Skin epidermis (tissue), 12 donors: Measurements from ENCODE around the gene TBC1D13.

Experiments used
- H3K27ac ChIP-seq, 21 experiments: fragments of 200-600 bp; sonication (generic) in 11 of 21; one replicate each; pipeline ENCODE4 v1.5.0; 2020; ENCODE audit warnings: mild to moderate bottlenecking in 3 of 21, inconsistent platforms in 2 of 21, moderate library complexity in 2 of 21
- H3K4me3 ChIP-seq, 7 experiments: fragments of 200-600 bp; sonication (generic) in 2 of 7; one replicate each; pipeline ENCODE4 v1.5.0; 2020; ENCODE audit warnings: inconsistent platforms in 2 of 7, mild to moderate bottlenecking in 2 of 7, moderate library complexity in 1 of 7

TBC1D13 gene

DNA sequence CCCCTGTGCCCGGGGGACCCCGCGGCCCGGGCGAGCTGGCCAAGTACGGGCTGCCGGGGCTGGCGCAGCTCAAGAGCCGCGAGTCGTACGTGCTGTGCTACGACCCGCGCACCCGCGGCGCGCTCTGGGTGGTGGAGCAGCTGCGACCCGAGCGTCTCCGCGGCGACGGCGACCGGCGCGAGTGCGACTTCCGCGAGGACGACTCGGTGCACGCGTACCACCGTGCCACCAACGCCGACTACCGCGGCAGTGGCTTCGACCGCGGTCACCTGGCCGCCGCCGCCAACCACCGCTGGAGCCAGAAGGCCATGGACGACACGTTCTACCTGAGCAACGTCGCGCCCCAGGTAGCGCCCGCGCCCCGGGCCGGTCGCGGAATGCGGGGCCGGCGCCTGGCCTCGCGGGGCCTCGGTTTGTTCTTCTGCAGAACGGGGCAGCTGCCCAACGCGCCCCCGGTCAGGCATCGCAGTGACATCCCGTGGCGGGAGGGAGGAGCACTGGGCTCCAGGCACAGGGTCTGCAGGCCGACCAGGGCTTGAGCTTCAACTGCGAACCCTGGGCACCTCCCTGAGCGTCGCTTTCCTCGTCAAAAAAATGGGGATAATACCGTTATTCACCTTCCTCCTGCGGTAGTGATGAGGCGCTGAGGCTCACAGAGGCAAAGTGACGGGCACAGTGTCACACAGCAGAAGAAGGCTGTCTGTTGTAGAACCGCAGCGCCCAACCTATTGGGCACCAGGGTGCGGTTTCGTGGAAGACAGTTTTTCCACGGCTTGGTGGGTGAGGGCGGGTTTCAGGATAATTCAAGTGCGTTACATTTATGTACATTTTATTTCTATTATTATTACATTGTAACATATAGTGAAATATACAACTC is 32.0 kb downstream of the TBC1D13 start:
- peak overlapping the region in 17 of 21 experiments; percentile 28 to 86 (median 78) for H3K27ac ChIP-seq
- peak overlapping the region; percentile 47 to 64 (median 61) for H3K4me3 ChIP-seq

DNA sequence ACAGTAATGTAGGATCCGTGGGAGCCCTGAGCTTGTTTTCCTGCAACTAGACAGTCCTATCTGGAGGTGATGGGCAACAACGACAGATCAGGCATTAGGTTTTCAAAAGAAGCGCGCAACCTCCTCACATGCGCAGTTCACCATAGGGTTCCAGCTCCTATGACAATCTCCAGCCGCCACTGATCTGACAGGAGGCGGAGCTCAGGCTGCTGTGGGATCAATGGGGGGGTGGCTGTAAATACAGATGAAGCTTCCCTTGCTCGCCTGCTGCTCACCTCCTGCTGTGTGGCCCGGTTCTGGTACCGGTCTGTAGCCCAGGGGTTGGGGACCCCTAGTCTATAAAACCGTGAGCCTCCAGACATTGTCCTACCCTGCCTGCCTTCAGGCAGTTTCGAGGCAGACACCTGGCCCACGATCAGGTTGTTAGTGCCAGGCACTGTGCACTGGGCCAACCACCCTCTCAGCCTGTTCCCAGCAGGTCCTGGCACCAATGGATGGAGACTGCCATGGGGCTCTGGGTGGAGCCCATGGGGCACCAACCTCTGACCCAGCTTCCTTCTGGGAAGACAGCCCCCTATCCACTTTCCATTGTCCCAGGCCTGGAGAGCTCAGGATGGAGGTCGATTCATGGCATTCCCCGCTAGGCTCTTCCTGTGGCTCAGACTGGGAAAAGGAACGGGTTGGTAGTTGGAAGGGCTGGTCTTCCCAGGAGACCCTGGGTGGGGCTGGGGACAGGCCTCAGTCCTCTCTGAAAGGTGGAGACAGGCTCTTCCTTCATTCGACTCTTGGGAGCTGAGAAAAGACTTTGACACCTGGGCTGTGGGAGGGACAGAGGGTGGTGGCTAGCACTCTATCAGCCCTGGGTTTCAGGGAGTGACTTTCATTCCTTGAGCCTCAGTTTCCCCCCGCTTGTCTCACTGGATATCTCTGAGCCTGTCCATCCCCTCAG is 32.9 kb downstream of the TBC1D13 start:
- peak overlapping the region in 3 of 21 experiments; percentile 16 to 51 (median 34) for H3K27ac ChIP-seq
- H3K4me3 ChIP-seq = peak overlapping the region in 1 of 7 experiments; percentile 61

GRCh38 chr9:128820665-128821583 is 33.9 kb downstream of the TBC1D13 start:
- Histone ChIP-seq H3K4me3 (no peak overlapping the region), H3K27ac (peak overlapping the region in 1 of 21 experiments; percentile 16)

DNA sequence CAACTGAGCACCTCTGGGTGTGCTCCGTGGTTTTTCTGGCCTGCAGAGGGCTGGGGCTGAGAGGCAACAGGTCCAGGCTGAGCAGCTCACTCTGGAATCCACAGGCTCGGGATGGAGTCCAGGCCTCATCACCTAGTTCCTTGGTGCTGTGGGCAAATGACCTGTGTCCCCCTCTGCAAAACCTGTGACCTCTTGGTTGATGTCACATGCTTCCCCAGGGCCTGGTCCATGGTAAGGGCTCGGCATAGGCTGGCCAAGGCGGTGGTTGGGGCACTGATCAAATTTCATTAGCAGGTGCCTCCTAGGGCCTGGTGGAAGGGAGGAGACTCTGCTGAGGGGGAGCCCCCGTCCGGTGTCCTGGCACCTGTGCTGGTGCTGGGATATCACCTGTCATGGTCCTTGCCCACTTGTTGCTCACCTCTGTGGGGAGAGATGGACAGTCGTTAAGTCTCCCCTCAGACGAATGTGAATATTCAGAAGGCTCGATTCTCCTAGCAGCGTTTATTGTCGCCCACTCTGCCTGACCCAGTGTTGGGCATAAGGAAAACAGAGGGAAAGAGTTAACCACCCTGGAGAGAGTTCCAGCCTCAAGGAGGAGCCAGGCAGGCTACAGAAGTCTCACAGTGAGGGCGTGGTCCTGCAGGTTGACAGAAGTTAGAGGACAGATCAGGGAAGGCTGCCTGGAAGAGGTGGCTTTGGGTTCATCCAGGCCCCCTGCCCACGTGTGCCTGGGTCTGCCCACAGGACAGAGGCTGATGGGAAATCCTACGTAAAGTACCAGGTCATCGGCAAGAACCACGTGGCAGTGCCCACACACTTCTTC is 34.7 kb downstream of the TBC1D13 start:
- H3K27ac ChIP-seq = no peak overlapping the region

DNA sequence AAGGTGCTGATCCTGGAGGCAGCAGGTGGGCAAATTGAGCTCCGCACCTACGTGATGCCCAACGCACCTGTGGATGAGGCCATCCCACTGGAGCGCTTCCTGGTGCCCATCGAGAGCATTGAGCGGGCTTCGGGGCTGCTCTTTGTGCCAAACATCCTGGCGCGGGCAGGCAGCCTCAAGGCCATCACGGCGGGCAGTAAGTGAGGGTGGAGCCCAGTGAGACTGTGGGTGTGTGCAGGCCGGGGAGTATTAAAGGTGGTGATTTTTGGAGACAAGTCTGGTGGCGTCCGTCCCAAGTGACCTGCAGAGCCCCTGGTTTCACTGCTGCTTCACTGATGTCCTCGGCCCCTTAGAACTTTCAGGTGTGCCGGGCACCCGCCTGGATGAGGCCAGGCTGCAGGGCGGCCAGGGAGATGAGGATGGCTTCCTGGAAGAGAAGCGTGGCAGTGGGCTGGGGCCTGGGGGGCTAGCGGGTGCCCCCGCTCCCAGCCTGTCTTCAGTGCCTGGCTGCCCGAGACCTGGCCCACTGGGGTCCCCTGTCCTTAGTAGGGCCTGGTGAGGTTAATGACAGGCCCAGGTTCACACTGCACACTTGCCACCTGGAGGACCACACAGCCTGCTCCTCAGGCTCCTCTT is 35.5 kb downstream of the TBC1D13 start:
- H3K27ac ChIP-seq = no peak overlapping the region
- H3K4me3 ChIP-seq = no peak overlapping the region

More for the DNA sequence above, 34.7 kb downstream of the TBC1D13 start:
- no peak overlapping the region for H3K4me3 ChIP-seq

DNA sequence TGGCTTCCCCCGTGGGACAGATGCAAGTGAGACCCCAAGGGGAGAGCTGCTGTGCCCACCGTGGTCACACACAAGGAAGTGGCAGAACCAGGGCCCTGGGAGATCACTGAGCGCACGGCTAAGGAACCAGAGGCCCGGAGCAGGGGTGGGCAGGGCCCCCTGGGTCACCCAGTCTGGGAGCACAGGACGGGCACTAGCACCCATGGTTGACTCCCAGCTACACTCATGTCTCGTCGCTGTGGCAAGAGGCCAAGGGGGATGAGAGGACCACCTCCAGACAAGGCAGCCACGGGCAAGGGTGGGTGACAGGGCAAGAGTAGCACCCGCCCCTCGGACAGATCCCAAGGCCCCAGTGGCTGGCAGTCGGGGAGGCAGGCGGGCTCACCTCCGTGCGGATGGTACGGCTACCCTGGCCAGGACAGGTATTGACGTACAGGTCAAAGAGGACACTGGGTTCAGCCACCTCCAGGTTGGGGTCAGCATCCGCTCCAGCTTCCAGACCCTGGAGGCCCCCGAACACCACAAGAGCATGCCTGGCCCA is 36.4 kb downstream of the TBC1D13 start:
- no peak overlapping the region for H3K27ac ChIP-seq

GRCh38 chr9:128823903-128824406 is 36.9 kb downstream of the TBC1D13 start:
- Histone ChIP-seq H3K4me3 (no peak overlapping the region), H3K27ac (no peak overlapping the region)

More for the DNA sequence above, 36.4 kb downstream of the TBC1D13 start:
- H3K4me3 ChIP-seq = no peak overlapping the region

DNA sequence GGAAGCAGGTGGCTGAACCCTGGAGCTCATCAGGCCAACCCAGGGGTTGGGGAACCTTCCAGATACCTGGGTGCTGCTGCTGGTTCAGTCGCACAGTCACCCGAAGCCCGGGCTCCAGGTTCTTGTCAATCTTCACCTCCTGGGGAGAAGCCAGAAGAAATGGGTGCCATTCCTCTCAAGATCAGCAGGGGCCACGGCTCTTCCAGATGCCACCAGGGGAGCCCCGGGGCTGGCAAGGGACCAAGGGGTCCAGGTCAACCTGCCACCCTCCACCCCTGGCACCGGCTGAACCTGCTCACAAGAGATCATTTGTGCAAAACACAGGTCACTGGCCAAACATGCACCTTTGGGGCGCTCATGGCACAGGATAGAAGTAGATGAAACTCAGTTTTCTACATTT is 37.9 kb downstream of the TBC1D13 start:
- H3K27ac ChIP-seq = no peak overlapping the region
- no peak overlapping the region for H3K4me3 ChIP-seq

- Histone ChIP-seq H3K27ac (no peak overlapping the region), H3K4me3 (no peak overlapping the region)
Measured at GRCh38 chr9:128825923-128826700, 39.1 kb downstream of the TBC1D13 start.

DNA sequence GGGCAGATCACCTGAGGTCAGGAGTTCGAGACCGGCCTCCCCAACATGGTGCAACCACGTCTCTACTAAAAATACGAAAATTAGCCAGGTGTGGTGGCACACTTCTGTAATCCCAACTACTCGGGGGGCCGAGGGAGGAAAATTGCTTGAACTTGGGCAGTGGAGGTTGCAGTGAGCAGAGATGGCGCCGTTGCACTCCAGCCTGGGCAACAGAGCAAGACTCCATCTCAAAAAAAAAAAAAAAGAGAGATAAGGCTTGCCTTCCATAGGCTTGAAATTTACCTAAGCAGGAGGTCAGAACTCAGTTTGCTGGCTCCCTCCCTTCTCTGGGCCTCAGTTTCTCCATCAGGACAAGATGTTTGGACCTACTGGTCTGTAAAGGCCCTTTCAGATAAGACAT is 41.2 kb downstream of the TBC1D13 start:
- Histone ChIP-seq H3K4me3 (no peak overlapping the region), H3K27ac (no peak overlapping the region)

DNA sequence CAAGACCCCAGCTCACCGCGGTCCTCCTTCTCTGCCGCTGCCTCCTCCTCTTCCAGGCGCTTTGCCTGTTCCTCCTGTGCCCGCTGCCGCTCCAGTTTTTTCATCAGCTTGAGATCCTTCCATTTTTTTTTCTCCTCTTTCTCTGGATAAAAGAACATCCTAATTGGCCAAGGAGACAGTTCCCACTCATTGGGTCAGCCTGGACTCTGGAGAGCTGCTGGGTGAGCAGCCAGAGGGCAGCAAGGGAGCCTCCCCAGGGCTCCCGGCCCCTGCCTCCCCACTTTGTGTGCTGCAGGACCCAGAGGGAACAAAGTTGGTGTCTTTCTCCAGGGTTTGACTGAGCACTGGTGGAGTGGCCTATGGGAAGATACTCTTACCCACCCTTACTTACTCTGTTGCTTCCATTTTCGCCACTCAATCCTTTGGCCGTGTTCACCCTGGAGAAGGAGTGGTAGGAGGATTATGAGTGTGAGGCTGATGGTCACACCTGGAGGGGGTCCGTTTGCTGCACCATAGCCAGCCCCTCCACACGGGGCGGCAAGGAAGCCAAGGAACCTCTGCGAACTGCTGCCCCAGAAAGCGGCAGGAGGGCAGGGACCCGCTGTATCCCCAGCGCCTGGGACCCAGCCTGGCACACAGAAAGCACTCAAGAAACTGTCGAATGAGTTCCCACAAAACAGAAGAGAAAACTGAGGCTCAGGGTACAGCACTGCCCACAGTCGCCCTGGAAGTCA is 41.8 kb downstream of the TBC1D13 start:
- H3K27ac ChIP-seq = peak overlapping the region; percentile 16 to 96 (median 87)
- H3K4me3 ChIP-seq = peak overlapping the region; percentile 73 to 98 (median 91)

- H3K4me3 ChIP-seq = peak within 1 kb of the TSS; percentile 73 to 98 (median 91)
Measured at GRCh38 chr9:128829477-128830251, 42.6 kb downstream of the TBC1D13 start, which contains the start of gene SPOUT1. Gene SPOUT1, minus strand, starts transcription at chr9:128829794. Its CDS starts 14 bp downstream, at chr9:128829780.

GRCh38 chr9:128833696-128834095 is 46.6 kb downstream of the TBC1D13 start:
- no peak overlapping the region for H3K27ac ChIP-seq
- no peak overlapping the region for H3K4me3 ChIP-seq

More at GRCh38 chr9:128829477-128830251, 42.6 kb downstream of the TBC1D13 start, which contains the start of gene SPOUT1:
- peak within 1 kb of the TSS; percentile 16 to 96 (median 87) for H3K27ac ChIP-seq

DNA sequence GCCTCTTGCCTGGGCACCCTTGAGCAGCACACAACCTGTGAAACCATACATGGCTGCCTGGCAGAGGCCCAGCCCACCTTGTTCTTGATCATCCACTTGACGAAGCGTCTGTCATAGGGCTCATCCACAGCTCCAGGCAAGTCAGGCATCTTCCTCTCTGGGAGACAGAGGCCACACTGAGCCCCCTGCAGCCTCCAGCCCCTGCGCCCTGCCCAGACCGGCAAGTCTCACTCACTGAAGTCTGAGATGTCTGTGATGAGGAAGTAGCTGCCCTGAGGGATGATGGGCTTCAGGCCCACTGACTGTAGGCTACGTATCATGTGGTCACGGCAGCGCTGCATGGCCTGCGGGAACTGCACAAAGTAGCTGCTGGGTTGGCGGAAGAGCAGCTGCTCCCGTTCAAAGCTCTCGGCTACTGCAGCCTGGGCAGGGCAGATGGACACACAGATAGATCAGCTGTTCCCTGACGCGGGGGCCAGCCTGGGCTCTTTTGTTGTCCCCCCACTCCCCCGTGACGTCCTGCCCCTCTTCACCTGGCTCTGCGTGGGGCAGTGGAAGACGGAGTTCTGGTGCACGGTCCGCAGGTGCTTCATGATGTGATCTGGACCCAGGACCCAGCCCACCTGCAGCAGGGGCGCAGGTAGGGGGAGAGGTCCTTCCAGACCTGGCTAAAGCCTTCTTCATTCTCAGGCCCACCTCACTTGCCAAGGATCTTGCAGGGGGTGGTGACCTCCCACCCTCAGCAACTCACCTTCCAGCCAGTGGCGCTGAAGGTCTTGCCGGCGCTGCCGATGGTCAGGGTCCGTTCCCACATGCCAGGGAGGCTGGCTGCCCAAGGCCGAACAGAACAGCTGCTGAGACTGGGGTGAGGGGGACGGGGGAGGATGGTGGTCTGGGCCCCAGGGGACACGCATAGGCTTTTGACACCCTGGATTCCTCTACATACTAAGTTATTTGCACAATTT is 48.5 kb downstream of the TBC1D13 start:
- H3K27ac ChIP-seq = no peak overlapping the region
- H3K4me3 ChIP-seq = no peak overlapping the region
